Neuronal stem cell (in vitro differentiated cells): Measurements from ENCODE around the gene YBX2.

Experiments used
- DNase-seq: peaks from one replicate; pipeline ENCODE4 v3.0.0-alpha.2; 2013; ENCODE audit warnings: low spot score
- H2AFZ ChIP-seq: one replicate; pipeline ENCODE4 v1.6.1; 2013; ENCODE audit warnings: mild to moderate bottlenecking, low read length, inconsistent platforms
- H2AK5ac ChIP-seq: 2 replicates; pipeline ENCODE4 v1.6.1; 2013; ENCODE audit warnings: low read depth, mild to moderate bottlenecking, inconsistent platforms, low read length, moderate library complexity, mixed read lengths
- H2BK120ac ChIP-seq: 2 replicates; pipeline ENCODE4 v1.6.1; 2013; ENCODE audit warnings: low read depth, mild to moderate bottlenecking, inconsistent platforms, low read length, moderate library complexity, mixed read lengths
- H2BK12ac ChIP-seq: one replicate; pipeline ENCODE4 v1.6.1; 2013; ENCODE audit warnings: low read length, inconsistent platforms
- H2BK15ac ChIP-seq: 2 replicates; pipeline ENCODE4 v1.6.1; 2013; ENCODE audit warnings: mild to moderate bottlenecking, low read length, inconsistent platforms, mixed read lengths
- H2BK5ac ChIP-seq: one replicate; pipeline ENCODE4 v1.6.1; 2013; ENCODE audit warnings: inconsistent platforms, mild to moderate bottlenecking, low read length, moderate library complexity
- H3K14ac ChIP-seq: one replicate; pipeline ENCODE4 v1.6.1; 2013; ENCODE audit warnings: low read length, inconsistent platforms
- H3K18ac ChIP-seq: 2 replicates; pipeline ENCODE4 v1.6.1; 2013; ENCODE audit warnings: low read length, inconsistent platforms
- H3K23ac ChIP-seq: 2 replicates; pipeline ENCODE4 v1.6.1; 2013; ENCODE audit warnings: low read depth, mild to moderate bottlenecking, mixed read lengths, low read length, inconsistent platforms; ENCODE audit not compliant: poor library complexity
- H3K27ac ChIP-seq: replicated peaks from 3 replicates; pipeline ENCODE4 v1.5.1; 2013; ENCODE audit warnings: low read length, inconsistent platforms
- H3K27me3 ChIP-seq, 3 experiments: 2 replicates each; pipeline ENCODE4 v1.6.1; 2013; ENCODE audit warnings: low read length in 3 of 3, mild to moderate bottlenecking in 2 of 3, inconsistent platforms in 1 of 3, low read depth in 1 of 3, mixed read lengths in 1 of 3, moderate library complexity in 1 of 3; ENCODE audit not compliant: control insufficient read depth in 3 of 3, insufficient read depth in 3 of 3
- H3K36me3 ChIP-seq, 2 donors: replicated peaks in 1 of 2; 2 replicates each; pipeline ENCODE4 v1.6.1; 2013; ENCODE audit warnings: low read length in 2 of 2; ENCODE audit not compliant: control insufficient read depth in 2 of 2, insufficient read depth in 2 of 2
- H3K4ac ChIP-seq: 2 replicates; pipeline ENCODE4 v1.6.1; 2013; ENCODE audit warnings: inconsistent platforms, mild to moderate bottlenecking, low read length, moderate library complexity
- H3K4me1 ChIP-seq, 2 donors: 1 replicate in 1 of 2; 2 replicates in 1 of 2; pipeline ENCODE4 v1.6.1; 2013; ENCODE audit warnings: low read length in 2 of 2, low read depth in 1 of 2; ENCODE audit not compliant: control insufficient read depth in 2 of 2, insufficient read depth in 1 of 2
- H3K4me2 ChIP-seq: one replicate; pipeline ENCODE4 v1.6.1; 2013; ENCODE audit warnings: mild to moderate bottlenecking, low read length, inconsistent platforms; ENCODE audit not compliant: insufficient read depth, poor library complexity, severe bottlenecking
- H3K4me3 ChIP-seq, 2 donors: 2 replicates each; pipeline ENCODE4 v1.5.1; 2013; ENCODE audit warnings: low read length in 2 of 2, mild to moderate bottlenecking in 2 of 2, inconsistent platforms in 1 of 2, moderate library complexity in 1 of 2
- H3K79me1 ChIP-seq: one replicate; pipeline ENCODE4 v1.6.1; 2013; ENCODE audit warnings: low read depth, mild to moderate bottlenecking, inconsistent platforms, low read length, moderate library complexity
- H3K9ac ChIP-seq: one replicate; pipeline ENCODE4 v1.6.1; 2013; ENCODE audit warnings: mild to moderate bottlenecking, low read depth, low read length, inconsistent platforms; ENCODE audit not compliant: poor library complexity
- H3K9me3 ChIP-seq, 2 donors: replicated peaks in 1 of 2; 2 replicates each; pipeline versions ENCODE3 to v1.6.1; 2013; ENCODE audit warnings: low read length in 2 of 2, mild to moderate bottlenecking in 2 of 2, inconsistent platforms in 1 of 2, low read depth in 1 of 2, mixed read lengths in 1 of 2, moderate library complexity in 1 of 2; ENCODE audit not compliant: control insufficient read depth in 2 of 2, insufficient read depth in 1 of 2
- H4K8ac ChIP-seq: one replicate; pipeline ENCODE4 v1.6.1; 2013; ENCODE audit warnings: low read depth, mild to moderate bottlenecking, inconsistent platforms, low read length, moderate library complexity
- H4K91ac ChIP-seq: one replicate; pipeline ENCODE4 v1.6.1; 2013; ENCODE audit warnings: low read length, low read depth, mild to moderate bottlenecking, inconsistent platforms; ENCODE audit not compliant: poor library complexity
- WGBS, 2 donors: extraction: QIAGEN DNeasy Blood & Tissue Kit; methylation state at CpG; one replicate each; pipeline ENCODE4 v1.1.7; 2013; ENCODE audit warnings: missing lambda C conversion rate in 2 of 2, mixed read lengths in 1 of 2; ENCODE audit not compliant: insufficient read length in 2 of 2, insufficient replicate concordance in 1 of 2; ENCODE audit errors: extremely low coverage in 2 of 2; 5-methylcytosine and 5-hydroxymethylcytosine counted together

YBX2 gene

GRCh38 chr17:7296189-7296861 is 1.9 kb upstream of the YBX2 start:
- DNase-seq, result peak; percentile 81
- no peak overlapping the region for H3K23ac ChIP-seq
- H2BK5ac ChIP-seq, result no peak overlapping the region
- H4K91ac ChIP-seq, result no peak overlapping the region
- no CpG with 5 or more reads among the region's 51 CpGs for WGBS, 2 donors
- no peak overlapping the region for H4K8ac ChIP-seq
- H3K9ac ChIP-seq, result no peak overlapping the region
- H3K4me1 ChIP-seq, result peaks cover 7 to 22% of the 10 kb centered on the region in 2 donors
- no peak overlapping the region for H3K4me2 ChIP-seq
- no peak overlapping the region for H2AK5ac ChIP-seq
- H2BK12ac ChIP-seq, result no peak overlapping the region
- H3K4me3 ChIP-seq, result no peak overlapping the region
- H3K79me1 ChIP-seq, result peaks cover 2% of the 10 kb centered on the region
- H3K4ac ChIP-seq, result no peak overlapping the region
- peak overlapping the region; percentile 83 for H2AFZ ChIP-seq
- no peak overlapping the region for H3K27ac ChIP-seq
- peaks cover 10 to 51% (median 44%) of the 10 kb centered on the region in 3 experiments for H3K27me3 ChIP-seq
- H3K36me3 ChIP-seq, result no peaks in the 10 kb centered on the region
- H3K9me3 ChIP-seq, result peaks cover 0 to 3% of the 10 kb centered on the region in 2 donors
- no peak overlapping the region for H3K18ac ChIP-seq
- no peak overlapping the region for H3K14ac ChIP-seq
- no peak overlapping the region for H2BK120ac ChIP-seq
- H2BK15ac ChIP-seq, result no peak overlapping the region

- H2BK15ac ChIP-seq, result no peak overlapping the region
- no peak overlapping the region for H4K8ac ChIP-seq
- H3K9ac ChIP-seq, result no peak overlapping the region
- H2AFZ ChIP-seq, result no peak overlapping the region
- H3K27ac ChIP-seq, result no peak overlapping the region
- no peak overlapping the region for H2BK5ac ChIP-seq
- H3K79me1 ChIP-seq, result peaks cover 4% of the 10 kb centered on the region
- no peak overlapping the region for H3K4me2 ChIP-seq
- no peak overlapping the region for H3K4ac ChIP-seq
- no peak overlapping the region for H3K18ac ChIP-seq
- peak overlapping the region; percentile 94 for H2BK120ac ChIP-seq
- no peak overlapping the region for H4K91ac ChIP-seq
- peak overlapping the region; percentile 94 for H2AK5ac ChIP-seq
- peaks cover 0 to 3% of the 10 kb centered on the region in 2 donors for H3K9me3 ChIP-seq
- H3K4me3 ChIP-seq, result peak overlapping the region in 1 of 2 donors; percentile 29
- no peak overlapping the region for H2BK12ac ChIP-seq
- no peaks in the 10 kb centered on the region for H3K36me3 ChIP-seq
- peaks cover 10 to 51% (median 44%) of the 10 kb centered on the region in 3 experiments for H3K27me3 ChIP-seq
- peaks cover 7 to 22% of the 10 kb centered on the region in 2 donors for H3K4me1 ChIP-seq
- peak overlapping the region; percentile 89 for H3K23ac ChIP-seq
- no peak for DNase-seq
- no CpG with 5 or more reads among the region's 42 CpGs for WGBS, 2 donors
- H3K14ac ChIP-seq, result no peak overlapping the region
These were observed 1.1 kb upstream of the YBX2 start for GRCh38 chr17:7295230-7296180.

- H3K4me3 ChIP-seq, result peak overlapping the region; percentile 22 to 48
- WGBS, 2 donors, result no CpG with 5 or more reads among the region's 75 CpGs
- H3K27me3 ChIP-seq, result peaks cover 10 to 48% (median 44%) of the 10 kb centered on the region in 3 experiments
These were observed 424 bp downstream of the YBX2 start for GRCh38 chr17:7293816-7294613.

More at GRCh38 chr17:7293816-7294613, 424 bp downstream of the YBX2 start:
- Histone ChIP-seq H3K36me3 (no peaks in the 10 kb centered on the region), H2BK15ac (peak overlapping the region; percentile 49), H3K79me1 (peaks cover 4% of the 10 kb centered on the region), H3K18ac (peak overlapping the region; percentile 85), H3K14ac (no peak overlapping the region), H3K9ac (no peak overlapping the region), H2BK12ac (no peak overlapping the region), H3K9me3 (peaks cover 0 to 3% of the 10 kb centered on the region in 2 donors), H3K4me2 (peak overlapping the region; percentile 54), H3K27ac (no peak overlapping the region), H2AK5ac (peak overlapping the region; percentile 4), H4K8ac (no peak overlapping the region), H3K23ac (peak overlapping the region; percentile 43), H4K91ac (no peak overlapping the region), H3K4ac (no peak overlapping the region), H3K4me1 (peaks cover 7 to 22% of the 10 kb centered on the region in 2 donors), H2AFZ (peak overlapping the region; percentile 87), H2BK120ac (no peak overlapping the region), H2BK5ac (no peak overlapping the region)
- no peak for DNase-seq
